ENCODE measurements around the gene ITLN2.
A peak's percentile ranks its signal among the peaks of the same experiment; 100 is the strongest.
"Not testable (repeated sequence)": the region's sequence is repeated elsewhere in the genome, so short reads cannot be mapped to it uniquely, and the experiment has no call there.

ITLN2 gene

GRCh38 chr1:160952129-160952510 lies 2.5 kb downstream of the ITLN2 start:
- no peak for DNase-seq

GRCh38 chr1:160951443-160952128 lies 3.0 kb downstream of the ITLN2 start:
- DNase-seq, result peak; percentile 61 to 65

- no peak for DNase-seq
Measured at GRCh38 chr1:160950657-160951056, 4.0 kb downstream of the ITLN2 start.

- no peak for DNase-seq
Measured at GRCh38 chr1:160949881-160950280, 4.7 kb downstream of the ITLN2 start.

- not testable (repeated sequence) for DNase-seq
Measured at GRCh38 chr1:160949216-160949880, 5.3 kb downstream of the ITLN2 start.

GRCh38 chr1:160947174-160947759 lies 7.3 kb downstream of the ITLN2 start:
- DNase-seq, result not testable (repeated sequence)

GRCh38 chr1:160945881-160946280 lies 8.7 kb downstream of the ITLN2 start:
- not testable (repeated sequence) for DNase-seq

GRCh38 chr1:160945079-160945478 lies 9.5 kb downstream of the ITLN2 start:
- DNase-seq, result no peak

- no peak for DNase-seq
Measured at GRCh38 chr1:160942926-160943325, 11.7 kb downstream of the ITLN2 start.

GRCh38 chr1:160936666-160937065 lies 17.9 kb downstream of the ITLN2 start:
- DNase-seq, result not testable (repeated sequence)

- DNase-seq, result no peak
Measured at GRCh38 chr1:160935527-160936258, 18.9 kb downstream of the ITLN2 start.

- not testable (repeated sequence) for DNase-seq
Measured at GRCh38 chr1:160933305-160933704, 21.3 kb downstream of the ITLN2 start.

- no peak for DNase-seq
Measured at GRCh38 chr1:160925652-160926244, 28.9 kb downstream of the ITLN2 start.

GRCh38 chr1:160924791-160925651 lies 29.6 kb downstream of the ITLN2 start:
- no peak for DNase-seq

GRCh38 chr1:160916666-160917065 lies 37.9 kb downstream of the ITLN2 start:
- no peak for DNase-seq

- not testable (repeated sequence) for DNase-seq
Measured at GRCh38 chr1:160913229-160913628, 41.4 kb downstream of the ITLN2 start.

GRCh38 chr1:160911925-160912324 lies 42.7 kb downstream of the ITLN2 start:
- DNase-seq, result no peak

- no peak for DNase-seq
Measured at GRCh38 chr1:160911441-160911840, 43.2 kb downstream of the ITLN2 start.

GRCh38 chr1:160910170-160910750 lies 44.3 kb downstream of the ITLN2 start:
- DNase-seq, result no peak

- no peak for DNase-seq
Measured at GRCh38 chr1:160907976-160908375, 46.6 kb downstream of the ITLN2 start.

GRCh38 chr1:160905617-160905989 lies 49.0 kb downstream of the ITLN2 start:
- no peak for DNase-seq
